NCI-H2196 (cell line): ENCODE results near the gene INSM1.

Experiments
- DNase-seq: peaks from one replicate; lab custom pipeline; 2025; ENCODE audit not compliant: unreplicated experiment; lab: John Stamatoyannopoulos, UW

Gene INSM1

DNA sequence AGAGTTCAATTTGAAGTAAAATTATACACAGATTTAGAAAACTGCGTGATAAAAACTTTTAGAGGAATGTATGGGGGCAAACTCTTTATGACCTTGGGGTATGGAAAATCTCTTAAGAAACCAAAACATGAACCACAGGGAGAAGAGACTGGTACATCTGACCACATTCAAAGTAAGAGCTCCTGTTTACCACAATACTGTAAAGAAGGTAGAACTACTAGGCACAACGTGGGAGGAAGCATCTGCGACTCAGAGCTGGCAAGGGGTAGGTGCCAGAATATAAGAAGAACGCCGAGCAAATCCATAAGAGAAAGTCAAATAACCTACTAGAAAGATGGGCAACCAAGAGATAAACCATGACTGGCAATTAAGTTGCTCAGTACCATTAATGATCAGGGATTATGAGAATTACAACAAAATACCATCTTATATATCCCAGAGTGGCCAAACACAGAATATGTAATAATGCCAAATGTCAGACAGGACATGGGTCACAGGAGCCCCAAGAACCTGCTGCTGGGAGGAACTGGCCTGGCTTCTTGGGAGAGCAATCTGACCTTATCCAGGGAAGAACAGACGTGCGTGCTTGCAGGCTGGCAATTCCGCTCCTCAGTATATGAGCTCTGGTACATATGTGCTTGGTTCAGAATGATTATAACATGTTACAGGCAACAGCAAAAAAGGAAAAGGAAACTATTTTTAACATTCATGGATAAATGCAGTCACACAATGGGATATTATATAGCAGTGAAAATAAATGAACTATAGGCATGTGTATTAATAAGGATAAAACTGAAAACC, 50.2 kb downstream of the INSM1 start:
- no peak for DNase-seq
